GM03348 (cell line): ENCODE data around the gene WASHC4.
A peak's percentile ranks its signal among the peaks of the same experiment; 100 is the strongest.

Experiments used
- DNase-seq: peaks from one replicate; pipeline ENCODE4 v3.0.0; 2012; ENCODE audit warnings: low spot score

WASHC4 gene

GRCh38 chr12:105107494-105108371 is at the start of gene WASHC4:
Gene WASHC4 (plus strand): TSS chr12:105107731. CDS start chr12:105107801, 70 bp downstream.
- peak; percentile 98 for DNase-seq

- DNase-seq: no peak
Observed at GRCh38 chr12:105060715-105061378, 46.7 kb upstream of the WASHC4 start.

- DNase-seq: no peak
Observed at GRCh38 chr12:105064564-105065178, 42.9 kb upstream of the WASHC4 start.

GRCh38 chr12:105067511-105068031 is 40.0 kb upstream of the WASHC4 start:
- DNase-seq: no peak

- no peak for DNase-seq
Observed at GRCh38 chr12:105069936-105070702, 37.4 kb upstream of the WASHC4 start.

- DNase-seq: no peak
Observed at GRCh38 chr12:105071981-105072380, 35.5 kb upstream of the WASHC4 start.

GRCh38 chr12:105072888-105073488 is 34.5 kb upstream of the WASHC4 start:
- DNase-seq: no peak

GRCh38 chr12:105076098-105076497 is 31.4 kb upstream of the WASHC4 start:
- peak; percentile 54 for DNase-seq

GRCh38 chr12:105076913-105077312 is 30.6 kb upstream of the WASHC4 start:
- DNase-seq: no peak

- DNase-seq: peak; percentile 19
Observed at GRCh38 chr12:105077435-105077834, 30.1 kb upstream of the WASHC4 start.

- DNase-seq: no peak
Observed at GRCh38 chr12:105078712-105079570, 28.6 kb upstream of the WASHC4 start.

- no peak for DNase-seq
Observed at GRCh38 chr12:105083031-105083430, 24.5 kb upstream of the WASHC4 start.

- peak; percentile 76 for DNase-seq
Observed at GRCh38 chr12:105083551-105084105, 23.9 kb upstream of the WASHC4 start.

- DNase-seq: peak; percentile 97
Observed at GRCh38 chr12:105084251-105085250, 23.0 kb upstream of the WASHC4 start, which contains the start of gene ALDH1L2. Gene ALDH1L2 (minus strand): TSS chr12:105084458. CDS start chr12:105084436, 22 bp downstream.

GRCh38 chr12:105085501-105085900 is 22.0 kb upstream of the WASHC4 start:
- DNase-seq: no peak

GRCh38 chr12:105089817-105090216 is 17.7 kb upstream of the WASHC4 start:
- DNase-seq: no peak

GRCh38 chr12:105090361-105090760 is 17.2 kb upstream of the WASHC4 start:
- no peak for DNase-seq

GRCh38 chr12:105091476-105092206 is 15.9 kb upstream of the WASHC4 start:
- no peak for DNase-seq
